Kasumi-1 (cell line): Measurements from ENCODE around the gene EFNA2.

Experiments
- DNase-seq, 2 experiments: peaks; one replicate each; lab custom pipeline; 2025; lab: John Stamatoyannopoulos, UW

Gene EFNA2

DNA sequence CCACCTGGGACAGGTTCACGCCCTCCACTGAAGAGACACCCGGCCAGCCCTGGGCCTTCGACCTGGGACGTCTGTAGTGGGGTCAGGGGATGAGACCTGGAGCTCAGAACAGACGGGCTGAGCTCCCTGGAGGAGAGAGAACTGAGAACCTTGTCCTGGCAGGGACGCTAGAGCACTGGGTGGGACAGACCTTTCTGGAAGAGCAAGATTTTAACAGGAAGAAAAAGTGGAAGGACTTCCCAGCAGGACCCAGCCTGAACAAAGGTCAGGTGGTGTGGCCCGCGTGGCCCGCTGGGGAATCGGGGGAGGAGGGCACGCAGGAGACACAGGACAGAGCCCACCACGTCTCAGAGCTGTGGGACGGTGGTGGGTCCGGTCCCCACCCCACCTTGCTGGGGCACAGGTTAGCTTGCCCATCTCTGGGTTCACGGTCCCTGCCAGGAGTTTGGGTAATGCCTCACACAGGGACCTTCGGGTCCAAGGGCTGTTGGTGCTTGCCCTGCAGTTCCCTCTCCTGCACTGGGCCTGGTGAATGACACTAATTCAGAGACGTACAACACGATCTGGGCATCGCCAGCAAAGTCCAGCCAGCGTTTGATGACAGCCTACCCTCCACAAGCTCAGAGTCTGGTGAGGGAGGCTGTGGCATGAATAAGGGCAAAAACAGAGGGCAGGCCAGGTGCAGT lies 1.2 kb upstream of the EFNA2 start:
- no peak for DNase-seq

GRCh38 chr19:1284979-1285736 lies 515 bp upstream of the EFNA2 start:
- no peak for DNase-seq

- no peak for DNase-seq
Observed at GRCh38 chr19:1286487-1287353, 1.0 kb downstream of the EFNA2 start.

- no peak for DNase-seq
Observed at GRCh38 chr19:1287354-1288225, 1.9 kb downstream of the EFNA2 start.

GRCh38 chr19:1288226-1288612 lies 2.5 kb downstream of the EFNA2 start:
- no peak for DNase-seq

- DNase-seq, result no peak
Observed at GRCh38 chr19:1288833-1289685, 3.4 kb downstream of the EFNA2 start.

- no peak for DNase-seq
Observed at GRCh38 chr19:1289686-1290025, 4.0 kb downstream of the EFNA2 start.

GRCh38 chr19:1290196-1290702 lies 4.6 kb downstream of the EFNA2 start:
- DNase-seq, result no peak

- no peak for DNase-seq
Observed at GRCh38 chr19:1290703-1291651, 5.3 kb downstream of the EFNA2 start.

DNA sequence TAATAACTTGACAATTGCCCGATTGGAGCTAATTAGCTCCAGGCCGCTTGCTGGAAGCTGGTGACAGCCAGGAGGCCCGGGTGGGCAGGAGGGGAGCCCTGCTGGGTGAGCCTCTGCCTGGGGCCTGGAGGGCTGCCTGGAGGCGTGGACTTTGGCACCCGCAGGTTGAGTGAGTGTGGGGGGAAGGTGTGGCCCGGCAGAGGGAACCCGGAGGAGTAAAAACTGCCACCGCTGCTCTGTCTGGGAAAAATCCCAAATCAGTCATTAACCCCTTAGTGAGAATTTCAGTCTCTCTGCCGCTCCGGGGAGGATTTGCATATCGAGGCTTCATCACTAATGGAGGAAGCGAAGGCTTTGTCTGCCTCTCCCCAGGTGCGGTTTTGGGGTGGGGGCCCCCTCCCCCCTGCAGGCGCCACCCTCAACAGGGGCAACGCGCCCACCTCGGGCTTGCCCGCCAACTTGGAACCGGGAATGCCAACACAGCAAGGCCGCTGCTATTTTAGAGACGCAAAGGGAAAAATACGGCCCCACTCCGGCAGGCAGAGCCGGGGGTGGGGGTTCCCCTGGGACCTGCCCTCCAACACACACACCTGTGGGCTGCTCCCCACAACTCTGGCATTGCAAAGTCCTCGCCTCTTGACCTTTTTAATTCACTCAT lies 6.2 kb downstream of the EFNA2 start:
- no peak for DNase-seq

DNA sequence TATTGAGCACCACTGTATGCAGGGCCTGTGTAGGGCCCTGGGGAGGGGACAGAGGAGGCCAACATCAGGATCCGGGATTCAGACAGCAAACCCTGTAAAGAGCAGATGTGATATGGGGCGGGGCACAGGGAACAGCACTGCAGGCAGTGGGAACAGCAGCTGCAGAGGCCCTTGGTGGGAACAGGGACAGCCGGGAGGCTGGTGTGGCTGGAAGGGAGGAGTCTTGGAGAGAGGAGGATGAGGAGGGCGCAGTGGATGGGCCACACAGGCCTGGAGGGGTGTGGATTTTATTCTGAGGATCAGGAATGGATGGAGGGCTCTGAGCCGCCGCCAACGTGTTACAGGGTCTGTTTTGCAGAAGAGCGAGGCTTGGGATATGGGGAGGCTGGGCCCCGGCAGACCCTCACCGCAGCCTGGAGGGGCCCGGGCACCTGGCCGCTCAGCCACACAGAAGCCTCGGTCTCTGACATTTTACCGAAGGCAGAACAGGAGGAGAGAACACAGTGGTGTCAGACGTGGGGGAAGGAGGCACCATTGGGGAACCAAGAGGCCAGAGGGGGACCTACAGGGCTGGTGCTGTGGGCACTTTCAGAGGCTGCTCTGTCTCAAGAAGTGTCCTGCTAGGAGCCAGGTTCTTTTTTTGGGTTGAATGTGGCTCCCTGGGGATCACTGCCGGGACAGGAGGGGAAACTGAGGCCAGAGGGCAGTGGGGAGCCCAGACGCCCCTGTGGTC lies 6.9 kb downstream of the EFNA2 start:
- DNase-seq, result no peak

DNA sequence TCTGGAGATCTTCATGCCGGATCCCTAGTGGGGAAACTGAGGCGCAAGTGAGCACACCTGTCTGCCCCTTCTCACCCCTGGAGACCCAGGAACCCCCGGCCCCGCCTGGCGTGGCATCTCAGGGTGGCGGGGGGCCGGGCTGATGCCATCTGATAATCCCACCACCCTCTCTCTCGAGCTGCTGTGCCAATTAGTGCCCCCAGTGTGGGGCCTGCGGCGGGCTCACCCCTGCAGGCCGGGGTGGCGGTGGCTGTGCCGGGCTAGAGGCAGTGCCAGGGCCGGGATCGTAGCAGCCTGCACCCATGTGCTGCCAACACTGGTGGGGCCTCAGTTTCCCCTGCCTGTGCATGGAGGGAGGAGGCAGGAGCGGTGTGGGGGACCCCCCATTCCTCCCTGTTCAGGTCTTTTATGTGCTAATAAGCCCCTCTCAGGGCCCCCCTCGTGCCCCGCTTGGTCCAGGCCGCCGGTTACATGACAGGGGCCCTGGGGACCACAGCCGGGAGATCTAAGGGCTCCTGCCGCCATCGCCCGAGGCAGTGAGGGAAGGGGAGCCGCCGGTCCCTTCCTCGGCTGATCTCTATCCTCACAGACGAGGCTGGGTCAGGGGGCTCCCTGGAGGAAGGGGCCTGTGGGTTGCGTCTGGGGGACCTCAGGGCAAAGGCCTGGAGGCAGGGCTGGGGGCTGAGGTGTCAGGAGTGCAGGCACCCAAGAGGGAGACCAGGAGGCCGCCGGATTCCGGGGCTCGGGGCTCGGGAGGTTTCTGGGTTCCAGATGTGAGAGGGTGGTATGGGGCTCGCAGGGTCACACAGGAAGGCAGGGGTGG lies 8.3 kb downstream of the EFNA2 start:
- no peak for DNase-seq

DNA sequence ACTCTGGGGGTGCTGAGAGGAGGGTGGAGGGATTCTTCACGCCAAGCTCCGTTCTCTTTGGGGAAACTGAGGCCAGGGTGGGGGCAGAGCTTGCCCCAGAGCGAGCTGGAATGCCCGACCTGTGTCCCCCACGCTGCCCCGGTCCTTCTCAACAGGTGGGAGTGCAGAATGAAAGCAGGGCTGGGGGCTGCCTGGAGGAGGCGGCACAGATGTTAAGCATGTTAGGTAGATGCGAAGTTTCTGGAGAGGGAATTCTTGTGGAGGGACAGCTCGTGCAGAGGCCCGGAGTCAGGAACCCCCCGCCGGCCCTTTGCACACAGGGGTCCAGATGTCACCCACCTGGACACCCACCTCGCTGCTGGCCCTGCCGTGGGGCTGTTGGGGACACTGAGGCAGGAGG lies 9.0 kb downstream of the EFNA2 start:
- DNase-seq, result no peak

DNA sequence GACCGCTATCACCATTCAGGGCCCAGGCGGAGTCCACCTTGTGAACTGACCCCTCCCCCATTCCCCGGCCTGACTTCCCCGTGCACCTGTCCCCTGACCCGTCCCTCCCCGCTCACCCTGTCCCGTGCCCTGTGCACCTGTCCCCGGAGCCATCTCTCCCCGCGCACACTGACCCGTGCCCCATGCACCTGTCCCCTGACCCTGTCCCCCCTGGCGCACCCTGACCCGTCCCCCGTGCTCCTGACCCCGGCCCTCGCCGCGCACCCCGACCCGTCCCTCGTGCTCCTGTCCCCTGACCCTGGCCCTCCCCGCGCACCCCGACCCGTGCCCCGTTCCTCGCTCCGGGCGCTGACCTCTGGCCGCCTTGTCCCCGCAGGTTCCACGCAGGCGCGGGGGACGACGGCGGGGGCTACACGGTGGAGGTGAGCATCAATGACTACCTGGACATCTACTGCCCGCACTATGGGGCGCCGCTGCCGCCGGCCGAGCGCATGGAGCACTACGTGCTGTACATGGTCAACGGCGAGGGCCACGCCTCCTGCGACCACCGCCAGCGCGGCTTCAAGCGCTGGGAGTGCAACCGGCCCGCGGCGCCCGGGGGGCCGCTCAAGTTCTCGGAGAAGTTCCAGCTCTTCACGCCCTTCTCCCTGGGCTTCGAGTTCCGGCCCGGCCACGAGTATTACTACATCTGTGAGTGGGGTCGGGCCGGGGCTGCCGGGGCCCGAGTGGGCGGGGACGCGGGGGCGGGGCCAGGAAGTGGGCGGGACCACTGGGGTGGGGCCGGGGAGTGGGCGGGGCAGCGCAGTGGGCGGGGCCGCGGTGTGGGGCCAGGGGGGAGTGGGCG lies 9.7 kb downstream of the EFNA2 start:
- DNase-seq, result no peak

- DNase-seq, result no peak
Observed at GRCh38 chr19:1296078-1296477, 10.4 kb downstream of the EFNA2 start.

DNA sequence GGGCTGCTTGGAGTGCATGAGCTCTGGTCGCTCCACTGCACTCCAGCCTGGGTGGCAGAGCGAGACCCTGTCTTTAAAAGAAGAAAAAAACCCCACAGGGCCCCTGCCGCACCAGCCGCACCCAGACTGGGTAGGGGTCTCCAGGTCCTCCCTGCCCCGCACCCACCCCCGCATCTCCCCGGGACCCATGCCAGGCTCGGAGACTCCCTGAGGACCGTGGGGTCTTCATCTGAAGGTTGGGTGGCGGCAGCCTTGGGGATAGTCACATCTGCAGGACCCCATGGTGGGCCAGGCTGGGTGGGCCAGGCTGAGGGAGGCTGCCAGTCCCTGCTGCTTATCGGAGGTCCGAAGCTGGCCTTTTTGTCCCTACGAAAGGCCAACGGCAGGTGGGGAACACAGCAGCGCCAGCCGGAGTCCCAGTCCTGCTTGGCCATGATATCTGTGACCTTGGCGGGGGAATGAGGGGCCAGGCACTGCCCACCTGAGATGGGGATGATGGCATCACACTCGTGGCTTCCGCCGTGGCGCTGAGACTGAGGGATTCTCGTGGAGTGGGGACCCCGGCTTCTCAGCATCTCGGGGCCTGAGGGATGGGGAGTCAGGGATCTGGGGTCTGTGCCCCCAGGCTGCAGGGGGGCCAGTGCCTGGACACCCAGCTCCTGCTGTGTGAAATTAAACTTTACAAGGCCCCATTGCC lies 11.1 kb downstream of the EFNA2 start:
- DNase-seq, result no peak
